ENCODE measurements around the gene UBALD1. TPM values are rescaled to one million over a fixed set of nuclear protein-coding genes. Genes with fewer than 3 reads are reported as not detected.

UBALD1 gene
- total and polyA plus RNA-seq, 2 donors (not counting 1 experiment from before 2014, with no cell fraction given), result 2.2 to 3.6 TPM

GRCh38 chr16:4661661-4662060, 47.0 kb upstream of the UBALD1 start:
- H3K4me2 ChIP-seq (ENCODE audit: extremely low read depth, insufficient read depth, low read length), result no peak overlapping the region
- H3K9ac ChIP-seq (ENCODE audit: insufficient read depth, low read length), result no peak overlapping the region
- no peaks in the 10 kb centered on the region for H3K79me2 ChIP-seq (ENCODE audit: control insufficient read depth, insufficient read depth, low read length)
- no peak overlapping the region for H3K27ac ChIP-seq (ENCODE audit: insufficient read depth, low read length)
- no peaks in the 10 kb centered on the region for H3K9me3 ChIP-seq (ENCODE audit: control insufficient read depth, insufficient read depth, low read depth, low read length)
- peaks cover 5% of the 10 kb centered on the region for H3K4me1 ChIP-seq (ENCODE audit: control insufficient read depth, extremely low read depth, insufficient read depth, low read length)
- TF ChIP-seq EZH2 (IDR thresholded peaks at IDR 0.05; ENCODE audit: low read length, missing control alignments) (no peak), CTCF (conservative IDR thresholded peaks at IDR 0.05 in 1 of 2, IDR thresholded peaks at IDR 0.05 in 1 of 2; ENCODE audit: low read depth in 1 of 2, low read length in 2 of 2) (no peak)
- H2AFZ ChIP-seq (ENCODE audit: low read length), result no peak overlapping the region
- H4K20me1 ChIP-seq (ENCODE audit: control insufficient read depth, extremely low read depth, insufficient read depth, low read length), result no peaks in the 10 kb centered on the region
- DNase-seq (ENCODE audit: low read depth in 2 of 2), result peak in 1 of 2 donors; percentile 51
- H3K4me3 ChIP-seq (replicated peaks in 1 of 4; ENCODE audit: control extremely low read depth in 1 of 4, insufficient read depth in 1 of 4, low read depth in 3 of 4, low read length in 4 of 4), result no peak overlapping the region
- H3K36me3 ChIP-seq (ENCODE audit: control insufficient read depth, insufficient read depth, low read length), result peaks cover 12% of the 10 kb centered on the region
- H3K27me3 ChIP-seq (ENCODE audit: control insufficient read depth, insufficient read depth, low read length), result no peaks in the 10 kb centered on the region

DNA sequence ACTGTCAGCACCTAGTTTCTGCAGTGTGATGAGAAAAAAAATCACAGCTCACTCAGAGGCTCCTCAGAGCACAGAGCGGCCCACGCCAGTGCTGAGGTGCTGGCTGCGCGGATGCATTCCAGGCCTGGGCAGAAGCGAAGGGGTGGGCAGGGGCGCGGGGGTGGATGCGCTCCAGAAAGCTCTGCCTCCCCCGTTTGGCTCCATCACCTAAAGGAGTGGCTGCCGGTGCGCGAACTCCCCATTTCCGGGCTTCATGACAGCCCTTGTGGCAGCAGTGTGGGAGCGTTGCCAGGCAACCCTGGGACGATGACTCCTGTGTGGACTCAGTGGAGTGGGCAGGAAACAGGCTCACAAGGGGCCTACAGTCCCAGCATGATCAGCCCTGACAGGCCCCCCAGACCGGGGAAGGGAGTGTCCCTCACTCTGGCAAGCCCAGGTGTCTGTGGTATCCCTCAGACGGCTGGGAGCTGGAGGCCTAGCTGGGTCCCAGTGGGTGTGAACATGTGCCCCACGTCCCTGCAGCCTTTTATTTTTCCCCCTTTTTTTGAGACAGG, 45.8 kb upstream of the UBALD1 start:
- H3K9ac ChIP-seq (ENCODE audit: insufficient read depth, low read length), result no peak overlapping the region
- TF ChIP-seq CTCF (conservative IDR thresholded peaks at IDR 0.05 in 1 of 2, IDR thresholded peaks at IDR 0.05 in 1 of 2; ENCODE audit: low read depth in 1 of 2, low read length in 2 of 2) (no peak), EZH2 (IDR thresholded peaks at IDR 0.05; ENCODE audit: low read length, missing control alignments) (no peak)
- H3K9me3 ChIP-seq (ENCODE audit: control insufficient read depth, insufficient read depth, low read depth, low read length), result no peaks in the 10 kb centered on the region
- H3K4me3 ChIP-seq (replicated peaks in 1 of 4; ENCODE audit: control extremely low read depth in 1 of 4, insufficient read depth in 1 of 4, low read depth in 3 of 4, low read length in 4 of 4), result no peak overlapping the region
- DNase-seq (ENCODE audit: low read depth in 2 of 2), result peak; percentile 23 to 85
- peaks cover 5% of the 10 kb centered on the region for H3K4me1 ChIP-seq (ENCODE audit: control insufficient read depth, extremely low read depth, insufficient read depth, low read length)
- no peak overlapping the region for H3K4me2 ChIP-seq (ENCODE audit: extremely low read depth, insufficient read depth, low read length)
- H3K27ac ChIP-seq (ENCODE audit: insufficient read depth, low read length), result peak overlapping the region; percentile 47
- no peak overlapping the region for H2AFZ ChIP-seq (ENCODE audit: low read length)
- H3K79me2 ChIP-seq (ENCODE audit: control insufficient read depth, insufficient read depth, low read length), result no peaks in the 10 kb centered on the region
- no peaks in the 10 kb centered on the region for H3K27me3 ChIP-seq (ENCODE audit: control insufficient read depth, insufficient read depth, low read length)
- peaks cover 14% of the 10 kb centered on the region for H3K36me3 ChIP-seq (ENCODE audit: control insufficient read depth, insufficient read depth, low read length)
- H4K20me1 ChIP-seq (ENCODE audit: control insufficient read depth, extremely low read depth, insufficient read depth, low read length), result no peaks in the 10 kb centered on the region

DNA sequence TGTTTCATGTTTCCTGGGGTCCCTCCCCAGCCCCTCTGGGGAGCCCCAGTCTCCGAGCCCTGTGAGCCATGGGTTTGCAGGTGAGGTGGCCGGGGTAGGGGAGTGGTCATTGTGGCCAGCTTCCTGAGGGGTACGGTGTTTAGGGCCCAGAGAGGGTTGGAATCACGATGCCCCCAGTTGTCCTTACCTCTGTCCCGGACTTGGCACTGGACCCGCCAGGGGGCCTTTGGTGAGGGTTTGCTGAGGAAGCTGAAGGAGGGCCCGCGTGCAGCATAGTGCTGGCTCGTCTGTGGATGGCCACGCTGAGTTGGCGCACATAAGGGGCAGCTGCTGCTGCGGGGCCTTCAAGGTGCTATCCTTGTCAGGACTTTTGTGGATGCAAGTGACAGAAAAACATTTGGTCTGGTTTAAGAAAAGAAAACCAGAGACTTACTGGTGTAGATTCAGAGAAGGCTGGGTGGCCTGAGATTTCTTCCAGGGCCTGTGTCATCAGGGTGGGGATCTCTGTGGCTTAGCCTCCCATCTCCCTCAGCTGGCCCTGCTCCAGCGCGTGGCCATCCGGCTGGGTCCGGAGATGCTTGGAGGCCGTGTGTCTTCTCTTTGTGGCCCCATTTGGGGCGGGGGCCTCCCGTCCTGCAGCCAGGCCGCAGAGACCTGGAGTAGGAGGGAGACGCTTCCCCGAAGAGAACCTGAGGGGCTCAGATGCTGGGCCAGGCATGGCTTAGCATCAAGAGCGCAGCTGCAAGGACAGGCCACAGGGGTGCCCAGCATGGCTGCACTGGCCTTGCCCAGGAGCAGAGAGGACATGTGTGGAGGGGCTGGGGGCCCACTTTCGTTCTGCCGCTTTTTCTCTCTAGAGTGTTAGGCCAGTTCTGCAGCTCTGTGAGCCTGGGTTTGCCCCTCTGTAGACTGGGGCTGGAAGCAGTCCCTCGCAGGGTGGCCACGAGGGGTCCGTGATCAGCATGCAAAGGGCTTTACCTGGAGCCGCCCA, 45.0 kb upstream of the UBALD1 start:
- Histone ChIP-seq H4K20me1 (ENCODE audit: control insufficient read depth, extremely low read depth, insufficient read depth, low read length) (no peaks in the 10 kb centered on the region), H2AFZ (ENCODE audit: low read length) (no peak overlapping the region), H3K4me3 (replicated peaks in 1 of 4; ENCODE audit: control extremely low read depth in 1 of 4, insufficient read depth in 1 of 4, low read depth in 3 of 4, low read length in 4 of 4) (no peak overlapping the region), H3K36me3 (ENCODE audit: control insufficient read depth, insufficient read depth, low read length) (peaks cover 14% of the 10 kb centered on the region), H3K4me2 (ENCODE audit: extremely low read depth, insufficient read depth, low read length) (no peak overlapping the region), H3K79me2 (ENCODE audit: control insufficient read depth, insufficient read depth, low read length) (no peaks in the 10 kb centered on the region), H3K27ac (ENCODE audit: insufficient read depth, low read length) (no peak overlapping the region), H3K4me1 (ENCODE audit: control insufficient read depth, extremely low read depth, insufficient read depth, low read length) (peaks cover 5% of the 10 kb centered on the region), H3K9me3 (ENCODE audit: control insufficient read depth, insufficient read depth, low read depth, low read length) (no peaks in the 10 kb centered on the region), H3K9ac (ENCODE audit: insufficient read depth, low read length) (no peak overlapping the region), H3K27me3 (ENCODE audit: control insufficient read depth, insufficient read depth, low read length) (no peaks in the 10 kb centered on the region)
- TF ChIP-seq CTCF (conservative IDR thresholded peaks at IDR 0.05 in 1 of 2, IDR thresholded peaks at IDR 0.05 in 1 of 2; ENCODE audit: low read depth in 1 of 2, low read length in 2 of 2) (no peak), EZH2 (IDR thresholded peaks at IDR 0.05; ENCODE audit: low read length, missing control alignments) (no peak)
- DNase-seq (ENCODE audit: low read depth in 2 of 2), result no peak

Measured in fibroblast of lung (primary cell).